Heart left ventricle (tissue), 13 donors: ENCODE measurements around the gene SLC1A7.

Experiments used
- POLR2A ChIP-seq, 2 donors: fragments of 450-650 bp; IDR thresholded peaks; one replicate each; pipeline ENCODE4 v1.6.1; 2017; ENCODE audit warnings: antibody characterized with exemption in 2 of 2, mild to moderate bottlenecking in 2 of 2, moderate library complexity in 2 of 2
- TF ChIP-seq, protein P1 (sequence below), 12 donors: fragments of 200-600 bp; sonication (generic) in 4 of 12; IDR thresholded peaks; one replicate each; pipeline versions ENCODE4 v1.5.0 to v1.8.0; 2018 to 2022; ENCODE audit warnings: antibody characterized with exemption in 12 of 12, mild to moderate bottlenecking in 5 of 12
- donor health status: ischemic (EF 13 %, LVEDD 7.1; RV severe dilation, severe dysfunction).
- donor health status: DM: no; HTN: yes; CAD: no.
- donor health status: DM: no; HTN: no; CAD: no.
- donor health status: ischemic (EF 25% LVEDD 6.9; RV normal size, moderate dysfunction).
- donor health status: ischemic (EF 25% LVEDD 5.7; RV mildly dilated, moderate dysfunction).
- donor health status: ischemic (EF 35%, LVEDD 5.7; RV mildly dilated, moderate dysfunction).
- donor health status: nonischemic (EF 11% LVEDD 7.7; RV severe dilation, severe dysfunction).
- donor health status: DM: yes; HTN: yes; CAD: no.
- donor health status: PGD.
- donor health status: ischemic (EF 29% LVEDD 5.4; RV normal size, mild dysfunction).
- donor health status: nonischemic (EF 23%, LVEDD 6.1; RV moderate dilation, normal function).

DNA sequence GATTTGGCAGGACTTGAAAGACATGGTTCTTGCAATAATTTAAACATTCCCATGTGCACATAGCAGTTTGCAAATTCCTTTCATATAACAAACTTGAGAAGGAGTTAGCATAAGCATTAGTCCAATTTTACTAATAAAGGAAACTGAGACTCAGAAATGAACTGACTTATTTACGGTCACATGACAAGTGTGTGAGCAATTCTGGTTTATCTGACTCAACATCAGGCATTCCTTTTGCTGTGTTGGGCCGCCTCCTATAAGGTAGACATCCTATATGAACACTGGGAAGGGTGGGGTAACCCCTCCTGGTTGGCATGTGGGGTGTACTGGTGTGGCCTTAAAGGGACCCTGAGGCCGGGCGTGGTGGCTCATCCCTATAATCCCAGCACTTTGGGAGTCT is 45.7 kb upstream of the SLC1A7 start:
- TF ChIP-seq, protein P1, sequence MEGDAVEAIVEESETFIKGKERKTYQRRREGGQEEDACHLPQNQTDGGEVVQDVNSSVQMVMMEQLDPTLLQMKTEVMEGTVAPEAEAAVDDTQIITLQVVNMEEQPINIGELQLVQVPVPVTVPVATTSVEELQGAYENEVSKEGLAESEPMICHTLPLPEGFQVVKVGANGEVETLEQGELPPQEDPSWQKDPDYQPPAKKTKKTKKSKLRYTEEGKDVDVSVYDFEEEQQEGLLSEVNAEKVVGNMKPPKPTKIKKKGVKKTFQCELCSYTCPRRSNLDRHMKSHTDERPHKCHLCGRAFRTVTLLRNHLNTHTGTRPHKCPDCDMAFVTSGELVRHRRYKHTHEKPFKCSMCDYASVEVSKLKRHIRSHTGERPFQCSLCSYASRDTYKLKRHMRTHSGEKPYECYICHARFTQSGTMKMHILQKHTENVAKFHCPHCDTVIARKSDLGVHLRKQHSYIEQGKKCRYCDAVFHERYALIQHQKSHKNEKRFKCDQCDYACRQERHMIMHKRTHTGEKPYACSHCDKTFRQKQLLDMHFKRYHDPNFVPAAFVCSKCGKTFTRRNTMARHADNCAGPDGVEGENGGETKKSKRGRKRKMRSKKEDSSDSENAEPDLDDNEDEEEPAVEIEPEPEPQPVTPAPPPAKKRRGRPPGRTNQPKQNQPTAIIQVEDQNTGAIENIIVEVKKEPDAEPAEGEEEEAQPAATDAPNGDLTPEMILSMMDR (IDR thresholded peaks at IDR 0.05) = no peak
- no peak for TF ChIP-seq POLR2A (IDR thresholded peaks at IDR 0.05)
